Esophagus squamous epithelium (tissue), 4 donors: ENCODE measurements around the gene GPR78.

ENCODE experiments used
- CTCF ChIP-seq, 6 experiments: fragments of 450-650 bp in 4 of 6; fragments of 200-600 bp in 2 of 6; sonication (generic) in 2 of 6; IDR thresholded peaks; one replicate each; pipeline ENCODE4 v1.5.1; 2016 to 2019; ENCODE audit warnings: antibody characterized with exemption in 6 of 6, mild to moderate bottlenecking in 4 of 6, moderate library complexity in 4 of 6
- POLR2A ChIP-seq, 4 donors: fragments of 450-650 bp; IDR thresholded peaks; one replicate each; pipeline ENCODE4 v1.6.1; 2017; ENCODE audit warnings: antibody characterized with exemption in 4 of 4, mild to moderate bottlenecking in 4 of 4, moderate library complexity in 3 of 4

DNA sequence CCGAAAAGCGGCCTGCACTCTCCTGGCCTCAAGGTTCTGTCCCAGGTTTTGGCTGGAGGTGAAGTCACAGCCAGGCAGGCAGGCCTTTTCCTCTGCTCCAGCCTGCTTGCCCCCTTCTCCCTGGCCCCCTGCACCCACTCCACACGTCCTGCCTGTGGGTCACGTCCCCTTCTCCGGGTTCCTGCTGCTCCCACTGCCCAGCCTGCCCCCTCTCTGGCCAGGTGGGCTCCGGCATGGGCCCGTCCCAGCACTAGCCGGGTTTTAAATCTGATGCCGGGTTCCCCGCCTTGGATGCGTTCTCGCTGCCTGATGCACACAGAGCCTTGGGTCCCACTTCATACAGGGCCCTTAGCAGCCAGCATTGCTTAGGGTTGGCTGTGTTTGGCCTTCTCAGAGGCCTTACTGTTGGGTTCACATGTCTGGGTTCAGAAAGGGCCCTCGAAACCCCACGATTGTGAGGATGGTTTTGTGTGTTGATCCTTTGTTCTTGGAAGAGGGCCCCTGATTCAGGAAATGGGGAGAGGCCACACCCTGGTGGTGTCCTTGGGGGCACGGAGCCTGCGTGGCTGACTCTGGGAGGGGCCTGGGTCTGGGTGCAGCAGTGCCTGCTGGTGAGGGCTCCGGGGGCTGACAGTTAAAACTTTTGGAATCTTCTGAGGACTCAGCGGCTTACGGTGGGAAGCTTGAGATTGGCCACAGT lies 18.3 kb downstream of the GPR78 start:
- TF ChIP-seq POLR2A (IDR thresholded peaks at IDR 0.05) (no peak), CTCF (IDR thresholded peaks at IDR 0.05) (no peak)
